Transverse colon (tissue), 4 donors: Measurements from ENCODE around the gene CLTC. TPM values are rescaled to one million over a fixed set of nuclear protein-coding genes. Genes with fewer than 3 reads are reported as not detected.

Experiments used
- DNase-seq: peaks from one replicate; pipeline ENCODE4 v3.0.0-alpha.2; 2019
- H3K27ac ChIP-seq, 4 donors: fragments of 200-600 bp; sonication (generic); 2 replicates each; pipeline ENCODE4 v1.5.1; 2016 to 2018; ENCODE audit warnings: inconsistent platforms in 4 of 4
- H3K27me3 ChIP-seq: fragments of 200-600 bp; sonication (generic); 2 replicates; pipeline ENCODE4 v1.5.1; 2017; ENCODE audit warnings: inconsistent platforms
- H3K36me3 ChIP-seq, 4 donors: fragments of 200-600 bp; sonication (generic); 2 replicates each; pipeline ENCODE4 v1.5.1; 2017 to 2019; ENCODE audit warnings: inconsistent platforms in 4 of 4
- H3K4me1 ChIP-seq, 4 donors: fragments of 200-600 bp; sonication (generic); 2 replicates each; pipeline ENCODE4 v1.5.1; 2017 to 2020; ENCODE audit warnings: inconsistent platforms in 4 of 4
- H3K4me3 ChIP-seq, 4 donors: fragments of 200-600 bp; sonication (generic); 1 replicate in 1 of 4; 2 replicates in 3 of 4; pipeline versions ENCODE4 v1.5.1 to v1.6.1; 2017 to 2019; ENCODE audit warnings: inconsistent platforms in 4 of 4
- H3K9me3 ChIP-seq, 2 donors: fragments of 200-600 bp; sonication (generic); 2 replicates each; pipeline ENCODE4 v1.5.1; 2017 to 2019; ENCODE audit warnings: inconsistent platforms in 2 of 2
- CTCF ChIP-seq, 5 experiments: fragments of 200-600 bp in 3 of 5; fragments of 450-650 bp in 2 of 5; sonication (generic) in 3 of 5; IDR thresholded peaks; 1 replicate in 2 of 5; 2 replicates in 3 of 5; pipeline ENCODE4 v1.5.1; 2016 to 2017; ENCODE audit warnings: antibody characterized with exemption in 5 of 5, inconsistent platforms in 3 of 5, mild to moderate bottlenecking in 2 of 5, moderate library complexity in 1 of 5
- EP300 ChIP-seq: sonication (generic); formaldehyde crosslinking; IDR thresholded peaks from one replicate; pipeline ENCODE4 v1.6.1; 2017; ENCODE audit warnings: antibody characterized with exemption, low read depth
- POLR2A ChIP-seq: fragments of 450-650 bp; IDR thresholded peaks from one replicate; pipeline ENCODE4 v1.6.1; 2016; ENCODE audit warnings: antibody characterized with exemption, mild to moderate bottlenecking, moderate library complexity
- POLR2AphosphoS5 ChIP-seq, 3 donors: sonication (generic); formaldehyde crosslinking; IDR thresholded peaks; one replicate each; pipeline ENCODE4 v1.6.1; 2016; ENCODE audit warnings: antibody characterized with exemption in 3 of 3
- WGBS, 2 donors: methylation state at CpG; one replicate each; pipeline ENCODE4 v1.1.5; 2018; ENCODE audit warnings: low coverage in 1 of 2; 5-methylcytosine and 5-hydroxymethylcytosine counted together
- in situ Hi-C, 4 donors: fragments of 200-750 bp; cut with MboI; loops; one replicate each; pipeline versions ENCODE4 v1.15.0 to v1.15.1; 2017; ENCODE audit warnings: low sequenced_read_pairs in 3 of 4, low pct_ligation_motif_present in 1 of 4, low pct_unique_long_range_greater_than_20kb in 1 of 4
- intact Hi-C: fragments of 100-400 bp; cut with DNase I; formaldehyde crosslinking; loops from one replicate; pipeline ENCODE4 v1.15.1; 2023; ENCODE audit warnings: low total_unique reads
- total RNA-seq, 4 donors: library from RNA; depleted of rRNA; stranded (reverse); fragments of >200 nt; gene quantifications; one replicate each; pipeline ENCODE4 v1.1.0, GENCODE V29; 2016

Gene CLTC
- total RNA-seq, 4 donors from 2014 or later, result 165 to 283 (median 242) TPM

GRCh38 chr17:59638553-59638952, 18.9 kb downstream of the CLTC start:
- Histone ChIP-seq H3K4me3 (no peak overlapping the region), H3K27ac (no peak overlapping the region), H3K36me3 (no peaks in the 10 kb centered on the region), H3K27me3 (no peaks in the 10 kb centered on the region), H3K9me3 (no peaks in the 10 kb centered on the region), H3K4me1 (peaks cover 19 to 79% (median 50%) of the 10 kb centered on the region in 4 donors)
- 67 to 84% methylated on average over 9 to 10 of the region's 10 CpGs for WGBS, 2 donors
- TF ChIP-seq POLR2A (no peak), EP300 (no peak), CTCF (IDR thresholded peaks at IDR 0.05) (no peak), POLR2AphosphoS5 (IDR thresholded peaks at IDR 0.05) (no peak)
- no peak for DNase-seq
- intact Hi-C loops (no loop called here), in situ Hi-C loops (no loop called here)

- TF ChIP-seq CTCF (IDR thresholded peaks at IDR 0.05) (no peak), EP300 (no peak), POLR2AphosphoS5 (IDR thresholded peaks at IDR 0.05) (no peak)
These were observed 22.2 kb downstream of the CLTC start for GRCh38 chr17:59641799-59642484.

GRCh38 chr17:59642565-59642964, 22.9 kb downstream of the CLTC start:
- H3K4me1 ChIP-seq, result peaks cover 10 to 62% (median 40%) of the 10 kb centered on the region in 4 donors
- no peak for DNase-seq
- WGBS, 2 donors, result 46 to 53% methylated on average over 1 of the region's 1 CpG

More at GRCh38 chr17:59641799-59642484, 22.2 kb downstream of the CLTC start:
- intact Hi-C loops (no loop called here), in situ Hi-C loops (no loop called here)
- no peaks in the 10 kb centered on the region for H3K27me3 ChIP-seq
- H3K4me1 ChIP-seq, result peaks cover 10 to 62% (median 40%) of the 10 kb centered on the region in 4 donors
- peak overlapping the region in 2 of 4 donors; percentile 9 to 16 for H3K27ac ChIP-seq
- no peak overlapping the region for H3K4me3 ChIP-seq
- DNase-seq, result no peak
- no peaks in the 10 kb centered on the region for H3K9me3 ChIP-seq
- H3K36me3 ChIP-seq, result no peaks in the 10 kb centered on the region
- WGBS, 2 donors, result 24 to 38% methylated on average over 1 to 2 of the region's 2 CpGs

More at GRCh38 chr17:59642565-59642964, 22.9 kb downstream of the CLTC start:
- Histone ChIP-seq H3K36me3 (peaks cover 0 to 6% (median 0%) of the 10 kb centered on the region in 4 donors), H3K27ac (peak overlapping the region in 2 of 4 donors; percentile 9 to 16), H3K27me3 (no peaks in the 10 kb centered on the region), H3K4me3 (no peak overlapping the region), H3K9me3 (no peaks in the 10 kb centered on the region)
- intact Hi-C loops, result no loop called here
- in situ Hi-C loops, result no loop called here
- TF ChIP-seq POLR2AphosphoS5 (IDR thresholded peaks at IDR 0.05) (no peak), CTCF (IDR thresholded peaks at IDR 0.05) (no peak), EP300 (no peak), POLR2A (no peak)
